Liver (tissue), 9 donors: Measurements from ENCODE around the gene BHMT2. TPM values are rescaled to one million over a fixed set of nuclear protein-coding genes. Genes with fewer than 3 reads are reported as not detected.

ENCODE experiments used
- DNase-seq: peaks from one replicate; pipeline ENCODE4 v3.0.0-alpha.2; 2017; ENCODE audit warnings: low spot score
- H3K27ac ChIP-seq, 2 donors: one replicate each; pipeline ENCODE4 v1.7.0; 2013; ENCODE audit warnings: inconsistent platforms in 2 of 2, low read length in 2 of 2, control low read depth in 1 of 2, low read depth in 1 of 2, mild to moderate bottlenecking in 1 of 2
- H3K27me3 ChIP-seq, 4 donors: one replicate each; pipeline versions ENCODE4 v1.6.1 to v1.7.0; 2013; ENCODE audit warnings: low read length in 3 of 4, inconsistent platforms in 1 of 4, mild to moderate bottlenecking in 1 of 4, moderate library complexity in 1 of 4; ENCODE audit not compliant: control insufficient read depth in 4 of 4, insufficient read depth in 4 of 4
- H3K36me3 ChIP-seq, 4 donors: one replicate each; pipeline versions ENCODE4 v1.6.1 to v1.7.0; 2013; ENCODE audit warnings: low read length in 3 of 4, mild to moderate bottlenecking in 3 of 4, low read depth in 1 of 4, moderate library complexity in 1 of 4; ENCODE audit not compliant: control insufficient read depth in 4 of 4, insufficient read depth in 3 of 4
- H3K4me1 ChIP-seq, 4 donors: one replicate each; pipeline versions ENCODE4 v1.6.1 to v1.7.0; 2013; ENCODE audit warnings: low read length in 3 of 4, mild to moderate bottlenecking in 3 of 4, moderate library complexity in 1 of 4; ENCODE audit not compliant: control insufficient read depth in 4 of 4, insufficient read depth in 4 of 4
- H3K4me3 ChIP-seq, 3 donors: one replicate each; pipeline versions ENCODE4 v1.6.1 to v1.7.0; 2013; ENCODE audit warnings: low read length in 3 of 3, control low read depth in 1 of 3, low read depth in 1 of 3, mild to moderate bottlenecking in 1 of 3
- H3K9ac ChIP-seq, 2 donors: one replicate each; pipeline ENCODE4 v1.7.0; 2013; ENCODE audit warnings: low read length in 2 of 2, mild to moderate bottlenecking in 2 of 2, moderate library complexity in 2 of 2, control low read depth in 1 of 2, low read depth in 1 of 2
- H3K9me3 ChIP-seq, 4 donors: one replicate each; pipeline versions ENCODE4 v1.6.1 to v1.7.0; 2013; ENCODE audit warnings: low read length in 3 of 4; ENCODE audit not compliant: control insufficient read depth in 4 of 4
- EGR1 ChIP-seq, 2 donors: IDR thresholded peaks; 2 replicates each; pipeline ENCODE4 v1.6.1; 2016 to 2018; ENCODE audit warnings: antibody characterized with exemption in 2 of 2, low read depth in 2 of 2
- FOXA1 ChIP-seq: IDR thresholded peaks from 2 replicates; pipeline ENCODE4 v1.6.1; 2016; ENCODE audit warnings: antibody characterized with exemption
- FOXA2 ChIP-seq: IDR thresholded peaks from 2 replicates; pipeline ENCODE4 v1.6.1; 2016; ENCODE audit warnings: antibody characterized with exemption
- GABPA ChIP-seq, 2 donors: IDR thresholded peaks in 1 of 2; conservative IDR thresholded peaks in 1 of 2; 2 replicates each; pipeline ENCODE4 v1.6.1; 2016; ENCODE audit warnings: antibody characterized with exemption in 2 of 2, mild to moderate bottlenecking in 1 of 2, moderate library complexity in 1 of 2
- HNF4A ChIP-seq, 2 donors: conservative IDR thresholded peaks; 2 replicates each; pipeline ENCODE4 v1.6.1; 2016; ENCODE audit warnings: antibody characterized with exemption in 2 of 2, mild to moderate bottlenecking in 2 of 2
- HNF4G ChIP-seq: IDR thresholded peaks from 2 replicates; pipeline ENCODE4 v1.6.1; 2016; ENCODE audit warnings: antibody characterized with exemption
- JUND ChIP-seq, 2 donors: IDR thresholded peaks; 2 replicates each; pipeline ENCODE4 v1.6.1; 2016; ENCODE audit warnings: antibody characterized with exemption in 2 of 2
- NR2F2 ChIP-seq: IDR thresholded peaks from 2 replicates; pipeline ENCODE4 v1.6.1; 2016; ENCODE audit warnings: antibody characterized with exemption
- RAD21 ChIP-seq, 2 donors: IDR thresholded peaks; 2 replicates each; pipeline ENCODE4 v1.6.1; 2016; ENCODE audit warnings: antibody characterized with exemption in 2 of 2, mild to moderate bottlenecking in 2 of 2
- RXRA ChIP-seq, 2 donors: IDR thresholded peaks; 2 replicates each; pipeline ENCODE4 v1.6.1; 2017 to 2018; ENCODE audit warnings: antibody characterized with exemption in 2 of 2, mild to moderate bottlenecking in 1 of 2
- SP1 ChIP-seq: IDR thresholded peaks from 2 replicates; pipeline ENCODE4 v1.6.1; 2018; ENCODE audit warnings: antibody characterized with exemption, mild to moderate bottlenecking
- TAF1 ChIP-seq: conservative IDR thresholded peaks from 2 replicates; pipeline ENCODE4 v1.6.1; 2016; ENCODE audit warnings: antibody characterized with exemption, mild to moderate bottlenecking
- YY1 ChIP-seq: IDR thresholded peaks from 2 replicates; pipeline ENCODE4 v1.6.1; 2016; ENCODE audit warnings: antibody characterized with exemption, mild to moderate bottlenecking
- WGBS: extraction: QIAGEN DNeasy Blood & Tissue Kit; methylation state at CpG from one replicate; pipeline ENCODE4 v1.1.7; 2013; 5-methylcytosine and 5-hydroxymethylcytosine counted together
- polyA plus RNA-seq, 2 donors: library from polyadenylated mRNA; stranded (reverse) in 1 of 2; unstranded in 1 of 2; fragments of 200-250 nt in 1 of 2; fragments of >200 nt in 1 of 2; fragmentation: Nextera tagmentation in 1 of 2; extraction: Ambion mirVana in 1 of 2; gene quantifications; one replicate each; pipeline versions ENCODE4 v1.2.1 to v1.2.3, GENCODE V29; 2013 to 2015
- total RNA-seq, 2 donors: library from RNA; depleted of rRNA; stranded (reverse); fragments of >200 nt; gene quantifications; one replicate each; pipeline ENCODE4 v1.2.3, GENCODE V29; 2014
- TF ChIP-seq, protein P1 (sequence below): IDR thresholded peaks from 2 replicates; pipeline ENCODE4 v1.6.1; 2016; ENCODE audit warnings: antibody characterized with exemption
- TF ChIP-seq, protein P2 (sequence below): IDR thresholded peaks from 2 replicates; pipeline ENCODE4 v1.6.1; 2016; ENCODE audit warnings: antibody characterized with exemption, mild to moderate bottlenecking
- TF ChIP-seq, protein P3 (sequence below): fragments of 150-350 bp; IDR thresholded peaks from 2 replicates; pipeline ENCODE4 v1.5.1; 2017; ENCODE audit warnings: improper control_type of control experiment, low read depth, low read length; ENCODE audit not compliant: missing input control
- TF ChIP-seq, protein P4 (sequence below): IDR thresholded peaks from 2 replicates; pipeline ENCODE4 v1.6.1; 2016; ENCODE audit warnings: antibody characterized with exemption
- TF ChIP-seq, protein P5 (sequence below): IDR thresholded peaks from 2 replicates; pipeline ENCODE4 v1.6.1; 2016; ENCODE audit warnings: antibody characterized with exemption
- donor health status: healthy.
- donor health status: healthy.
- donor health status: healthy.
- donor health status: healthy.
- donor health status: healthy.

The BHMT2 gene
- total and polyA plus RNA-seq, 4 donors, result 62.3 to 374 (median 271) TPM

DNA sequence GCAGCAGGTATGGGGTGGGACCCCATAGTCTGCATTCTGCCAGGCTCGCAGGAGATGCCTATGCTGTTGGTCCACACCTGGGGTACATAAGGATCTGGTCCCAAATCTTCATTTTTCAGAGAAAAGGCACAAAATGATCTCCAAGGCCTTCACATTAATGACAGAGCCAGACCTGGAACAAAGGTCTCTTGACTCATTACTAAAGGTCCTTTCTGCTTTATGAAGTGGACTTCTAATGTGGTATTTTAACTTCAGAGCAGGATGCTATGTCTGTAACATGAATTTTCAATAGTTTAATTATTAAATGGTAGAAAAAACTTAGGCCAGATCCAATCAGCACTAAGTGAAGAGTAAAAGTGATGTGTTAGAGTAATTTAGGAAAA lies 38.1 kb upstream of the BHMT2 start:
- no peak overlapping the region for H3K4me3 ChIP-seq
- no peaks in the 10 kb centered on the region for H3K36me3 ChIP-seq
- no peaks in the 10 kb centered on the region for H3K9me3 ChIP-seq
- peak overlapping the region; percentile 88 to 93 for H3K27ac ChIP-seq
- peak overlapping the region; percentile 36 to 80 for H3K9ac ChIP-seq
- peaks cover 2 to 59% (median 25%) of the 10 kb centered on the region in 4 donors for H3K4me1 ChIP-seq
- H3K27me3 ChIP-seq, result no peaks in the 10 kb centered on the region
- 35% methylated on average over 1 of the region's 1 CpG for WGBS
- TF ChIP-seq FOXA2 (no peak), SP1 (no peak), RAD21 (IDR thresholded peaks at IDR 0.05) (peak in 1 of 2 donors; percentile 2), HNF4A (conservative IDR thresholded peaks at IDR 0.05) (peak in 1 of 2 donors; percentile 32), JUND (IDR thresholded peaks at IDR 0.05) (no peak), YY1 (no peak)
- DNase-seq, result no peak

DNA sequence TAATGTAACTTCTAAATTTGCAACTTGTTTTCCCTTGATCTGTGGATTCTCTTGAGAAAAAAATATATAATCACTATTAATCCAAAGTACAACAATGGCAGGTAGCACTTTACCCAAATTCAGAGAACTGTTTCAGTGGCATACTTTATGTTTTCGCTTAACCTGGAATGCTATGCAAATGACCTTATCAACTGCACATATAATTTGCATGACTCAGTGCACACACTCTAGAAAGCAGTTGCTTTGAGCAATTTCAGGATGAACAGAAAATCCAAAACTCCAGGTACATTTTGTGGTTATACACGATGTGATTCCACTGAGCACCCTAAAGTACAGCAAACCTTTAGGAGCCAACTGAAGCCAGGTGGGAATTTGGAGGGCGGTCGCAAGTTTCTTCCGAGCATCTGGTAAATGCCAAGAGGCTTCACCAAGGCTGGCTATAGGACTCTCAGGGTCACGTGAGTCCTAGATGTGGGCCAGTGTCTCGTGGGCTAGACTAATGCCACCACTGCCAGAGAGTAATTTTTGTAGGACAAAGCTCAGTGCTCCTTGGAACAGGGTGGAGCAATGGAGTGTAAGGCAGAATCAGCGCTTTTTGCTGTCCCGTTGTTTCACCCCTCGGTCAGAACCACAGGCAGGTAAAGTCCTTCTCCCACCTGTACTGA lies 37.4 kb upstream of the BHMT2 start:
- Histone ChIP-seq H3K9me3 (no peaks in the 10 kb centered on the region), H3K36me3 (peaks cover 0 to 3% (median 0%) of the 10 kb centered on the region in 4 donors), H3K9ac (peak overlapping the region in 1 of 2 donors; percentile 80), H3K27ac (peak overlapping the region; percentile 88 to 93), H3K4me1 (peaks cover 2 to 55% (median 20%) of the 10 kb centered on the region in 4 donors), H3K4me3 (no peak overlapping the region), H3K27me3 (no peaks in the 10 kb centered on the region)
- no peak for DNase-seq
- TF ChIP-seq FOXA1, result no peak
- peak in 1 of 2 donors; percentile 22 for TF ChIP-seq RAD21 (IDR thresholded peaks at IDR 0.05)
- TF ChIP-seq EGR1 (IDR thresholded peaks at IDR 0.05; ENCODE audit: low read depth in 2 of 2), result no peak
- peak; percentile 15 to 52 for TF ChIP-seq RXRA (IDR thresholded peaks at IDR 0.05)
- TF ChIP-seq SP1, result peak; percentile 52
- TF ChIP-seq YY1, result peak; percentile 49
- no peak for TF ChIP-seq HNF4G
- TF ChIP-seq NR2F2, result no peak
- TF ChIP-seq TAF1, result no peak
- TF ChIP-seq JUND (IDR thresholded peaks at IDR 0.05), result no peak
- no peak for TF ChIP-seq FOXA2
- peak; percentile 56 to 71 for TF ChIP-seq HNF4A (conservative IDR thresholded peaks at IDR 0.05)
- TF ChIP-seq, protein P1, sequence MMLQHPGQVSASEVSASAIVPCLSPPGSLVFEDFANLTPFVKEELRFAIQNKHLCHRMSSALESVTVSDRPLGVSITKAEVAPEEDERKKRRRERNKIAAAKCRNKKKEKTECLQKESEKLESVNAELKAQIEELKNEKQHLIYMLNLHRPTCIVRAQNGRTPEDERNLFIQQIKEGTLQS, result no peak
- TF ChIP-seq, protein P2, sequence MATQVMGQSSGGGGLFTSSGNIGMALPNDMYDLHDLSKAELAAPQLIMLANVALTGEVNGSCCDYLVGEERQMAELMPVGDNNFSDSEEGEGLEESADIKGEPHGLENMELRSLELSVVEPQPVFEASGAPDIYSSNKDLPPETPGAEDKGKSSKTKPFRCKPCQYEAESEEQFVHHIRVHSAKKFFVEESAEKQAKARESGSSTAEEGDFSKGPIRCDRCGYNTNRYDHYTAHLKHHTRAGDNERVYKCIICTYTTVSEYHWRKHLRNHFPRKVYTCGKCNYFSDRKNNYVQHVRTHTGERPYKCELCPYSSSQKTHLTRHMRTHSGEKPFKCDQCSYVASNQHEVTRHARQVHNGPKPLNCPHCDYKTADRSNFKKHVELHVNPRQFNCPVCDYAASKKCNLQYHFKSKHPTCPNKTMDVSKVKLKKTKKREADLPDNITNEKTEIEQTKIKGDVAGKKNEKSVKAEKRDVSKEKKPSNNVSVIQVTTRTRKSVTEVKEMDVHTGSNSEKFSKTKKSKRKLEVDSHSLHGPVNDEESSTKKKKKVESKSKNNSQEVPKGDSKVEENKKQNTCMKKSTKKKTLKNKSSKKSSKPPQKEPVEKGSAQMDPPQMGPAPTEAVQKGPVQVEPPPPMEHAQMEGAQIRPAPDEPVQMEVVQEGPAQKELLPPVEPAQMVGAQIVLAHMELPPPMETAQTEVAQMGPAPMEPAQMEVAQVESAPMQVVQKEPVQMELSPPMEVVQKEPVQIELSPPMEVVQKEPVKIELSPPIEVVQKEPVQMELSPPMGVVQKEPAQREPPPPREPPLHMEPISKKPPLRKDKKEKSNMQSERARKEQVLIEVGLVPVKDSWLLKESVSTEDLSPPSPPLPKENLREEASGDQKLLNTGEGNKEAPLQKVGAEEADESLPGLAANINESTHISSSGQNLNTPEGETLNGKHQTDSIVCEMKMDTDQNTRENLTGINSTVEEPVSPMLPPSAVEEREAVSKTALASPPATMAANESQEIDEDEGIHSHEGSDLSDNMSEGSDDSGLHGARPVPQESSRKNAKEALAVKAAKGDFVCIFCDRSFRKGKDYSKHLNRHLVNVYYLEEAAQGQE, result peak; percentile 30
- TF ChIP-seq, protein P3, sequence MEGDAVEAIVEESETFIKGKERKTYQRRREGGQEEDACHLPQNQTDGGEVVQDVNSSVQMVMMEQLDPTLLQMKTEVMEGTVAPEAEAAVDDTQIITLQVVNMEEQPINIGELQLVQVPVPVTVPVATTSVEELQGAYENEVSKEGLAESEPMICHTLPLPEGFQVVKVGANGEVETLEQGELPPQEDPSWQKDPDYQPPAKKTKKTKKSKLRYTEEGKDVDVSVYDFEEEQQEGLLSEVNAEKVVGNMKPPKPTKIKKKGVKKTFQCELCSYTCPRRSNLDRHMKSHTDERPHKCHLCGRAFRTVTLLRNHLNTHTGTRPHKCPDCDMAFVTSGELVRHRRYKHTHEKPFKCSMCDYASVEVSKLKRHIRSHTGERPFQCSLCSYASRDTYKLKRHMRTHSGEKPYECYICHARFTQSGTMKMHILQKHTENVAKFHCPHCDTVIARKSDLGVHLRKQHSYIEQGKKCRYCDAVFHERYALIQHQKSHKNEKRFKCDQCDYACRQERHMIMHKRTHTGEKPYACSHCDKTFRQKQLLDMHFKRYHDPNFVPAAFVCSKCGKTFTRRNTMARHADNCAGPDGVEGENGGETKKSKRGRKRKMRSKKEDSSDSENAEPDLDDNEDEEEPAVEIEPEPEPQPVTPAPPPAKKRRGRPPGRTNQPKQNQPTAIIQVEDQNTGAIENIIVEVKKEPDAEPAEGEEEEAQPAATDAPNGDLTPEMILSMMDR, result no peak
- TF ChIP-seq, protein P4, sequence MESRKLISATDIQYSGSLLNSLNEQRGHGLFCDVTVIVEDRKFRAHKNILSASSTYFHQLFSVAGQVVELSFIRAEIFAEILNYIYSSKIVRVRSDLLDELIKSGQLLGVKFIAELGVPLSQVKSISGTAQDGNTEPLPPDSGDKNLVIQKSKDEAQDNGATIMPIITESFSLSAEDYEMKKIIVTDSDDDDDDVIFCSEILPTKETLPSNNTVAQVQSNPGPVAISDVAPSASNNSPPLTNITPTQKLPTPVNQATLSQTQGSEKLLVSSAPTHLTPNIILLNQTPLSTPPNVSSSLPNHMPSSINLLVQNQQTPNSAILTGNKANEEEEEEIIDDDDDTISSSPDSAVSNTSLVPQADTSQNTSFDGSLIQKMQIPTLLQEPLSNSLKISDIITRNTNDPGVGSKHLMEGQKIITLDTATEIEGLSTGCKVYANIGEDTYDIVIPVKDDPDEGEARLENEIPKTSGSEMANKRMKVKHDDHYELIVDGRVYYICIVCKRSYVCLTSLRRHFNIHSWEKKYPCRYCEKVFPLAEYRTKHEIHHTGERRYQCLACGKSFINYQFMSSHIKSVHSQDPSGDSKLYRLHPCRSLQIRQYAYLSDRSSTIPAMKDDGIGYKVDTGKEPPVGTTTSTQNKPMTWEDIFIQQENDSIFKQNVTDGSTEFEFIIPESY, result no peak
- TF ChIP-seq, protein P5, sequence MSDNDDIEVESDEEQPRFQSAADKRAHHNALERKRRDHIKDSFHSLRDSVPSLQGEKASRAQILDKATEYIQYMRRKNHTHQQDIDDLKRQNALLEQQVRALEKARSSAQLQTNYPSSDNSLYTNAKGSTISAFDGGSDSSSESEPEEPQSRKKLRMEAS, result peak; percentile 51
- TF ChIP-seq GABPA (IDR thresholded peaks at IDR 0.05 in 1 of 2, conservative IDR thresholded peaks at IDR 0.05 in 1 of 2), result no peak
- WGBS, result 41% methylated on average over 10 of the region's 10 CpGs
